Measurements from ENCODE around the gene FPR1. TPM values are rescaled to one million over a fixed set of nuclear protein-coding genes. Genes with fewer than 3 reads are reported as not detected.
"Not testable (repeated sequence)": the region's sequence is repeated elsewhere in the genome, so short reads cannot be mapped to it uniquely, and the experiment has no call there.

Gene FPR1
- total RNA-seq, 1 donor from 2014 or later = not detected

DNA sequence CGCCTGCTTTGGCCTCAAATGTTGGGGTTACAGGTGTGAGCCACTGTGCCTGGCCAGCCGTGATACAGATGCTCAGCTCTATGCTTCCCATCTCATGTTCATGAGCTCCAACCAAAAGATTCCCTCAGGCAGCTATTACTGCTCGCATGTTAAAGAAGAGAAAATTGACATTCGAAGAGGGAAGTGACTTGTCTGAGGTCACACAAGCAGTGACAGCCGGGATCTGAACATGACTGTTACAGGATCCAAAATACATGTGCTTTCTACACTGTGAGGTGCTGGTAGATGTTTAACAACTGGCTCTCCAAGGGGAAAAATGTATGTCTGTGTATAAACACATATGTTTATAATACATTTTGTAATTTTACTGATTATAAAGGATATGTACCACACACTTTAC is 11.3 kb downstream of the FPR1 start:
- intact Hi-C loops (cut with micrococcal nuclease) = no loop called here

DNA sequence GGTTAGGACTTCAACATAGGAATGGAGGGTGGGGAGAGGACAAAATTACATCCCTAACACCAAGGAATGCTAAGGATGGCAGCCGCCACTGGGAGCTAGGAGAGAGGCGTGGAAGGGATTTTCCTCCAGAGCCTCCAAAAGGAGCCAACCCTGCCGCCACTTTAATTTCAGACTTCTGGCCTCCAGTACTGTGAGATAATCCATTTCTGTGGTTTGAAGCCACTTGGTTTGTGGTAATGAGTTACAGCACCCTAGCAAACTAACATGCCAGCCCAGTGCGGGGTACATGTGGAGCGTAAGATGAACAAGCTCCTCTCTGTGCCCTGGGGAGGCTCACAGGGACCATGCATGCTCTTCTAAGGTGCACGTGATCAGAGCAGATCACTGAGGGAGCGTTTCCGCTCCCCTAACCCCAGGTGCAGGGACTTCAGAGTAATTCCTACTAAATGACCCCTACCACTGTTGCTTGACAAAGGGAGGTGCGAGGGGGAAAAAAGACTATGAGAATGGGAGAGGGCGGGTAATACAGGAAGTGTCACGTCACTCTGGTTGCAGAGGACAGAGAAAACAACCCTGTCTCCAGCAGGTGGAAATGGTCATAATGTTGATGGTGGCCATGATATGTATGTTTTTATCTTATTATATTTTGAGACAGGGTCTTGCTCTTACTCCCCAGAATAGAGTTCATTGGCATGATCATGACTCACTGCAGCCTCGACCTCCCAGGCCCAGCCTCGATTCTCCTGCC is 12.0 kb downstream of the FPR1 start:
- Mint-ChIP-seq H3K27me3 (ENCODE audit: low read depth) (peaks cover 3% of the 10 kb centered on the region), H3K4me3 (ENCODE audit: low read depth) (no peak overlapping the region), H3K27ac (no peak overlapping the region), H3K36me3 (ENCODE audit: low read depth) (no peaks in the 10 kb centered on the region), H3K9me3 (no peaks in the 10 kb centered on the region), H3K4me1 (ENCODE audit: low read depth) (no peaks in the 10 kb centered on the region)
- intact Hi-C loops (cut with micrococcal nuclease) = no loop called here
- DNase-seq (ENCODE audit: low spot score) = no peak

More for the DNA sequence above, 11.3 kb downstream of the FPR1 start:
- Mint-ChIP-seq H3K4me3 (ENCODE audit: low read depth) (no peak overlapping the region), H3K9me3 (peaks cover 2% of the 10 kb centered on the region), H3K27me3 (ENCODE audit: low read depth) (peaks cover 3% of the 10 kb centered on the region), H3K36me3 (ENCODE audit: low read depth) (no peaks in the 10 kb centered on the region), H3K4me1 (ENCODE audit: low read depth) (no peaks in the 10 kb centered on the region), H3K27ac (no peak overlapping the region)
- no peak for DNase-seq (ENCODE audit: low spot score)

DNA sequence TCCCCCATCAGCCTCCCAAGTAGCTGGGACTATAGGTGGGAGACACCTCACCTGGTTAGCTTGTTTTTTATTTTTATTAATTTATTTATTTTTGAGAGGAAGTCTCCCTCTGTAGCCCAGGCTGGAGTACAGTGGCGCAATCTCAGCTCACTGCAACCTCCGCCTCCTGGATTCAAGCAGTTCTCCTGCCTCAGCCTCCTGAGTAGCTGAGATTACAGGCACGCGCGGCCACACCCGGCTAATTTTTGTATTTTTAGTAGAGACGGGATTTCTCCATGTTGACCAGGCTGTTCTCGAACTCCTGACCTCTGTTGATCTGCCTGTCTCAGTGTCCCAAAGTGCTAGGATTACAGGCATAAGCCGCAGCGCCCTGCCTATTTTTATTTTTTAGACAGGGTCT is 13.2 kb downstream of the FPR1 start:
- H3K9me3 Mint-ChIP-seq; DNase-seq (ENCODE audit: low spot score); H3K27ac Mint-ChIP-seq; H3K27me3 Mint-ChIP-seq (ENCODE audit: low read depth); intact Hi-C loops (cut with micrococcal nuclease); H3K36me3 Mint-ChIP-seq (ENCODE audit: low read depth); H3K4me3 Mint-ChIP-seq (ENCODE audit: low read depth); H3K4me1 Mint-ChIP-seq (ENCODE audit: low read depth): not testable (repeated sequence)

DNA sequence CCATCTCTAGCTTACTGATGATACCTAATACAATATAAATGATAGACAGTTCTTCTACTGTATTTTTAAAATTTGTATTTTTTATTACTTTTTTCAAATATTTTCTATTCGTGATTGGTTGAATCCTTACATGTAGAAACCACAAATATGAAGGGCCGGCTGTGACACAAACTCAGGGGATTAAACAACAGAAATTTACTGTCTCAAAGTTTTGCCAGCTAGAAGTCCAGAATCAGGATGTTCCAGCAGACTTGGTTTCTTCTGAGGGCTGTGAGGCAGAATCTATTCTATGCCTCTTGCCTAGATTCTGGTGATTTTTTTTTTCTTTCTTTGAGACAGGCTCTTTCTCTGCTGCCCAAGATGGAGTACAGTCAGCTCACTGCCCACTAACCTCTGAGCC is 13.8 kb downstream of the FPR1 start:
- Mint-ChIP-seq H3K27me3 (ENCODE audit: low read depth) (peaks cover 3% of the 10 kb centered on the region), H3K36me3 (ENCODE audit: low read depth) (no peaks in the 10 kb centered on the region), H3K27ac (no peak overlapping the region), H3K9me3 (no peaks in the 10 kb centered on the region), H3K4me3 (ENCODE audit: low read depth) (no peak overlapping the region), H3K4me1 (ENCODE audit: low read depth) (no peaks in the 10 kb centered on the region)
- DNase-seq (ENCODE audit: low spot score) = no peak
- intact Hi-C loops (cut with micrococcal nuclease) = no loop called here

DNA sequence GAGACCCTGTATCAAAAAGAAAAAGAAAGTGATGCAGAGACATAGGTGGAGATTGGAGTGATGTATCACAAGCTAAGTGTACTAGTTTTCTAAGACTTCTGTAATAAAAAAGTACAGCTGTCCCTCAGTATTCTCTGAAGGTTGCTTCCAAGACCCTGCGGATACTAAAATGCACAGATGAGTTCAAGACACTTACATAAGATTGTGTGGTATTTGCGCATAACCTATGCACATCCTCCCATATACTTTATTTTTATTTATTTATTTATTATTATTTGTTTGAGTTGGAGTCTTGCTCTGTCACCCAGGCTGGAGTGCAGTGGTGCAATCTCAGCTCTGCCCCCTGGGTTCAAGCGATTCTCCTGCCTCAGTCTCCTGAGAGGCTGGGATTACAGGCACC is 14.3 kb downstream of the FPR1 start:
- Mint-ChIP-seq H3K9me3 (no peaks in the 10 kb centered on the region), H3K27ac (no peak overlapping the region), H3K36me3 (ENCODE audit: low read depth) (no peaks in the 10 kb centered on the region), H3K27me3 (ENCODE audit: low read depth) (peaks cover 3% of the 10 kb centered on the region), H3K4me3 (ENCODE audit: low read depth) (no peak overlapping the region), H3K4me1 (ENCODE audit: low read depth) (no peaks in the 10 kb centered on the region)
- intact Hi-C loops (cut with micrococcal nuclease) = no loop called here
- no peak for DNase-seq (ENCODE audit: low spot score)

DNA sequence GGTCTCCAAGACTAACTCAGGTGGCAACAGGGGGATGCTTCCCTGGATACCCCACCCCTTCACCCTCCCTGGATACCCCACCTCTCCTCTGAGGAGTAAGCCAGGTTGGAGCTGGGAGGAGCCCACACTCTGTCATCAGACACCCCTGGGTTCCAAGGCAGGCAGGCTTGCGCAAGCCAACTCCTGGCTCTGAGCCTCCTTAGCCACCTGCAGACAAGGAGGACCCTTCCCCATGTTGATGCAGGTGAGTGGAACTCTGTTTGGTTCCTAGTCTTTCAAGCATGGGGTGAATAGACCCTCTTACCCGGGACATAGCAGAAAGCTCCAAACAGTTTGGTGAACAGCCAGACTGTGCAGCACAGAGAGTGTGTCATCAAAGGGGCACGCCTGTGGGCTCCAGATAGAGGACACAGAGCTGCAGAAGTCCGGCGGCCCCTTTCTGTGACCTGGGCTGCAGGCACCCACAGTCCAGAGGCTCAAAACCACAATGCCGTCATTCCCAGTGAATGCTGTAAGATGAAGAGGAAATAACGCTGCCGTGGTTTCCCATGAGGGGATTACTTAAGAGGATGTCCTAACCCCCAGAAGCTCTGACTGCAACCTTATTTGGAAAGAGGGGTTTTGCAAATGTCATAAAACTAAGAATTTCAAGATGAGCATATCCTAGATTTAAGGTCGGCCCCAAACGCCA is 15.8 kb downstream of the FPR1 start:
- Mint-ChIP-seq H3K27ac (no peak overlapping the region), H3K4me1 (ENCODE audit: low read depth) (no peaks in the 10 kb centered on the region), H3K9me3 (no peaks in the 10 kb centered on the region), H3K36me3 (ENCODE audit: low read depth) (no peaks in the 10 kb centered on the region), H3K4me3 (ENCODE audit: low read depth) (no peak overlapping the region), H3K27me3 (ENCODE audit: low read depth) (peaks cover 3% of the 10 kb centered on the region)
- no peak for DNase-seq (ENCODE audit: low spot score)
- intact Hi-C loops (cut with micrococcal nuclease) = no loop called here

DNA sequence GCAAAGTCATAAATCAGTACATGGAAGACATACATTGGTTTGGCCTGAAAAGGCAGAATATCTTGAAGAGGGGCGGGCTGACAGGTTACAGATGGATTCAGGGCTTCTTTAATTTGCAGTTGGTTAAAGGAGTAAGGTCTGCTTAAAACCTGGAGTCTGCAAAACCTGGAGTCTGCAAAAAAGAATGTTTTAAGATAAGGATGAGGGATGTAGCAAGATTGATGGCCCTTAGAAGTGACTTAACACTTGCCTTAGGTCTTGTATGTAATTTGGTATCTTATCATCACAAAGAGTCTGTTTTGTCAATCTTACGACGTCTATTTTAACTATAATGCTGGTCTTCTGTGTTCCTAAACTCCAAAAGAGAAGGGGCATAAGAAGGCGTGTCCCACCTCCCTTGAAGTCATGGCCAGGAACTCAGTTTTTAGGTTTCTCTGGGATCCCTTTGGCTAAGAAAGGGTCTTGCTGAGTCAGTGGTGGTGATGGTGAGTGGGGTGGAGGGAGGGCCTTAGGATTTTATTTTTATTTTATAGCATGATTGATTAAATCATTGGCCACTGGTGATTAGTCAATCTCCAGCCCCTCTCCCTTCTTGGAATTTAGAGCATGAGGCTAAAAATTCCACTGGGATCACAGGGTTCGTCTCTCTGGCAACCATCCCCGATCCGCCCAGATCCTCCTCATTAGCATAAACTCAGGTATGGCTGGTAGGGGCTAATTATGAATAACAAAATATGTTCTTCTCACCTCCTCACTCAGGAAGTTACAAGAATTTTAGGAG is 17.7 kb downstream of the FPR1 start:
- H3K4me1 Mint-ChIP-seq (ENCODE audit: low read depth) = no peaks in the 10 kb centered on the region
- no peaks in the 10 kb centered on the region for H3K36me3 Mint-ChIP-seq (ENCODE audit: low read depth)
- DNase-seq (ENCODE audit: low spot score) = no peak
- no peak overlapping the region for H3K4me3 Mint-ChIP-seq (ENCODE audit: low read depth)
- H3K27ac Mint-ChIP-seq = no peak overlapping the region
- H3K27me3 Mint-ChIP-seq (ENCODE audit: low read depth) = peaks cover 3% of the 10 kb centered on the region
- H3K9me3 Mint-ChIP-seq = peaks cover 1% of the 10 kb centered on the region
- intact Hi-C loops (cut with micrococcal nuclease) = no loop called here

DNA sequence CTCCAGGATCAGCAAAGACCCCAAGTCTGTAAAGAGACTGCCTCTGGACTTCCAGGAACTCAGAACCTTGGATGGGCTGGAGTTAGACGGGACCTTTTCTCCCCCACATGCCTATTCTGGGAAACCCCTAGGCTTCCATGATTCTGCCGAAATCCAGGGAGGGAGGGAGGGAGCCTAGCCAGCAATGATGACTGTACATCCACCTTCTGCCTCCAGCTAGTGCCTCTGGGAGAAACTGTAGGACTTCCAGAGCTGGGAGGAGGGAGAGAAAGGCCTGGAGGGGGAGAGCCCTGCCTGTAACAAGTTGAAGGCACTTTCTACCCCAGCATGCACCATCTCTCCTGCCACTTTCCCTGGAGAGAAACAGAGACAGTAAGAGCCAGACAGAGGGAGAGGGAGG is 21.9 kb downstream of the FPR1 start:
- H3K36me3 Mint-ChIP-seq (ENCODE audit: low read depth) = no peaks in the 10 kb centered on the region
- no peak overlapping the region for H3K4me3 Mint-ChIP-seq (ENCODE audit: low read depth)
- no peak overlapping the region for H3K27ac Mint-ChIP-seq
- H3K27me3 Mint-ChIP-seq (ENCODE audit: low read depth) = peaks cover 8% of the 10 kb centered on the region
- DNase-seq (ENCODE audit: low spot score) = no peak
- H3K4me1 Mint-ChIP-seq (ENCODE audit: low read depth) = no peaks in the 10 kb centered on the region
- H3K9me3 Mint-ChIP-seq = peaks cover 3% of the 10 kb centered on the region
- intact Hi-C loops (cut with micrococcal nuclease) = no loop called here

DNA sequence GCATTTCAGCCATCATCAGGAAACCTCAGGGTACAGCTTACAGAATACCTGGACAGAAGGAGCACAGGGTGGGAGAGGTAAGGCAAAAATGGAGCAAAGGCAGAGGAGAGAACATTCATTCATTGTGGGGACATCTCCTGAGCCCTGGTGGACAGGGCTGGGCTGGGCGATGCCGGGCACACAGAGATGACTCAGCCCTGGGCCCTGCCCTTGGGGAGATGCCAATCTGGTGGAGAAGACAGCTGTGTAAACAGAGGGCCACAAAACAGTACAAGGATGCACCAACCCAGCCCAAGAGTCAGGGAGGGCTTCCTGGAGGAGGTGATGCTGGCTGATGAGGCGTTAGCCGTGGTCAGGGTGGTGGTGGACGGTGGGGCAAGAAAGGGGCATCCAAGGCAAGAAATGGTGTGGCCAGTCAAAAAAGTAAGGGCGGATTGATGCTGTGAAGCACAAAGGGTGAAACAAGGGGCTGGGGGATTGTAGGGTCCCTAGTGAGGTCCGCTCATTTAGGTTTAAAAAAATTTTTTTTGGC is 24.3 kb downstream of the FPR1 start:
- no peaks in the 10 kb centered on the region for H3K4me1 Mint-ChIP-seq (ENCODE audit: low read depth)
- peaks cover 17% of the 10 kb centered on the region for H3K27me3 Mint-ChIP-seq (ENCODE audit: low read depth)
- H3K36me3 Mint-ChIP-seq (ENCODE audit: low read depth) = no peaks in the 10 kb centered on the region
- H3K27ac Mint-ChIP-seq = no peak overlapping the region
- H3K9me3 Mint-ChIP-seq = peaks cover 3% of the 10 kb centered on the region
- intact Hi-C loops (cut with micrococcal nuclease) = no loop called here
- no peak overlapping the region for H3K4me3 Mint-ChIP-seq (ENCODE audit: low read depth)
- no peak for DNase-seq (ENCODE audit: low spot score)

DNA sequence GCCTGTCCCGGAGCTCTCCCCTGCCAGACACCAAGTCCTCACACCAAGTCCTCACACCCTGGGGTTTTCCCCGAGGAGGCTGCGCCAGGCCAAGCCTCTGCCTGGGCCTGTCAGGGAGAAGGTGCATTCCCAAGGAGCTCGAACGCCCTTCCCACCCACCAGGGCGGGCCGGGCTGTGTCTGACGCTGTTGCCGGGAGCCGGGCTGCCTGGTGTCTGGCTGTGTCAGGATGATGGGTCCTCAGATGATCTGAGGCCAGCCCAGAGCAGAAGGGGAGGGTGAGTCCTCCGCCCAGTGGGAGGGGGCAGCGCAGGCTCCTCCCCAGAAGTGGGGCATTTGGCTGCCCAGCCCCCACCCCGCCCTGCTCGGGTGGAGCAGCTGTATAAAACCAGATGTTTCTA is 25.6 kb downstream of the FPR1 start:
- peaks cover 3% of the 10 kb centered on the region for H3K9me3 Mint-ChIP-seq
- intact Hi-C loops (cut with micrococcal nuclease) = no loop called here

DNA sequence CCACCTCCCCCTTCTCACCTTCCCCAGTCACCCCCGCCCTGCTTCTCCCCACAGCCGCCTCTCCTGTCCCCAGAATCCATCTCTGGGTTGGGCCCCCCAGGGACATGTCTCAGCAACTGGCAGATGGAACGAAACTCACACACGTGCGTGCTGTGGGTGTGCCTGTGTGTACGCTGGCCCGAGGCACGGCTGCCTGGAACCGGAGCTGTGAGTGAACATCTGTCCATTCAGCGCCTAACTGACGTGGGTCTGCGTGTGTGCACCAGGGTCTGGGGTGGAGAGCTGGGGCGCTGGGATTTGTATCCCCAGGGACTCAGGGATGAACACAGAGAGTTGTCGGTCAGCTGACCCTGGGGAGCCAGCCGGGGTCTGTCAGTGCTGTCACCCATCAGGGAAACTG is 27.1 kb downstream of the FPR1 start:
- Mint-ChIP-seq H3K36me3 (ENCODE audit: low read depth) (no peaks in the 10 kb centered on the region), H3K9me3 (peaks cover 3% of the 10 kb centered on the region), H3K4me3 (ENCODE audit: low read depth) (no peak overlapping the region), H3K27ac (no peak overlapping the region), H3K27me3 (ENCODE audit: low read depth) (peaks cover 21% of the 10 kb centered on the region), H3K4me1 (ENCODE audit: low read depth) (no peaks in the 10 kb centered on the region)
- intact Hi-C loops (cut with micrococcal nuclease) = no loop called here
- DNase-seq (ENCODE audit: low spot score) = no peak

More for the DNA sequence above, 25.6 kb downstream of the FPR1 start:
- Mint-ChIP-seq H3K36me3 (ENCODE audit: low read depth) (no peaks in the 10 kb centered on the region), H3K4me1 (ENCODE audit: low read depth) (no peaks in the 10 kb centered on the region), H3K27me3 (ENCODE audit: low read depth) (peaks cover 17% of the 10 kb centered on the region), H3K4me3 (ENCODE audit: low read depth) (no peak overlapping the region), H3K27ac (no peak overlapping the region)
- DNase-seq (ENCODE audit: low spot score) = no peak

DNA sequence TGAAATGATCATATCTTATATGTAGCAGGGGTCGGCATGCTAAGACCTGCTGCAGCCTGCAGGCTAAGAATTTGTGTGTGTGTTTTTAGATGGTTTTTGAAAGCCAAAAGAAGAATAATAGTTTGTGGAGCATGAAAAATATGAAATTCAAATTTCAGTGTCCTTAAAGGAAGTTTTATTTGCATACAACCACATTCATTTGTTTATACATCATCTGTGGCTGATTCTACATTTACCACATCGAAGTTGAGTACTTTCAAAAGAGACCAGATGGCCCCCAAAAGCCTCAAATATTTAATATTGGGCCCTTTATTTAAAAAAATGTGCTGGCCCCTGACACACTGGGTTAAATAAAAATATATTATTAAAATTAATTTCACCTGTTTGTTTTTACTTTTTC is 29.2 kb downstream of the FPR1 start:
- Mint-ChIP-seq H3K9me3 (peaks cover 4% of the 10 kb centered on the region), H3K27ac (no peak overlapping the region), H3K27me3 (ENCODE audit: low read depth) (peaks cover 29% of the 10 kb centered on the region), H3K36me3 (ENCODE audit: low read depth) (peaks cover 3% of the 10 kb centered on the region), H3K4me1 (ENCODE audit: low read depth) (no peaks in the 10 kb centered on the region), H3K4me3 (ENCODE audit: low read depth) (no peak overlapping the region)
- DNase-seq (ENCODE audit: low spot score) = no peak
- intact Hi-C loops (cut with micrococcal nuclease) = no loop called here

DNA sequence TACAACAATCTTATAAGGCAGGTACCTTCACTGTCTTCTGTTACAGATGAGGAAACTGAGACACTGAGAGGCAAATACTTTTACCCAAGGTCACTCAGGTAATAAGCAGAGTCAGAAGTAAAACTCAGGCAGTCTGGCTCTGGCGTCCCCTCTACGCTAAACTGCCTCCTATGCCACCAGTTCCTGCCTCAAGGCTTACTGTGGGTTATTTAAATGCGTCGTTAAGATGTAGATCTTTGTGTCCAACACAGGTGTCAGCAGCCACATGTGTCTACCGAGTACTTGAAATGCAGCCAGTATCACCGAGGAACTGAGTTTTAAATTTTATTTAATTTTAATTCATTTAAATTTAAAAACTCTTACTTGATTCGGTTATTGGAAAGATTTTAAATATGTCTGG is 29.8 kb downstream of the FPR1 start:
- no peak for DNase-seq (ENCODE audit: low spot score)
- Mint-ChIP-seq H3K4me3 (ENCODE audit: low read depth) (no peak overlapping the region), H3K27me3 (ENCODE audit: low read depth) (peaks cover 29% of the 10 kb centered on the region), H3K27ac (no peak overlapping the region), H3K4me1 (ENCODE audit: low read depth) (no peaks in the 10 kb centered on the region), H3K9me3 (peaks cover 4% of the 10 kb centered on the region), H3K36me3 (ENCODE audit: low read depth) (peaks cover 3% of the 10 kb centered on the region)
- intact Hi-C loops (cut with micrococcal nuclease) = no loop called here
